PC-3 (cell line): ENCODE measurements around the gene RGS8. TPM values are rescaled to one million over a fixed set of nuclear protein-coding genes. Genes with fewer than 3 reads are reported as not detected.

ENCODE experiments used
- ATAC-seq: fragments of 200-7000 bp; cut with Tn5 transposase; 2 replicates; pipeline ENCODE4 v1.9.1; 2020; ENCODE audit warnings: mild to moderate bottlenecking, moderate library complexity
- BruUV-seq: library from RNA; stranded (reverse); fragments of 400-500 nt; replicated peaks from 2 replicates; lab custom pipeline; 2021; lab: Mats Ljungman, UMichigan
- CTCF ChIA-PET: fragments of 300-600 bp; sonication (Branson Sonifier 250); formaldehyde crosslinking; loops from one replicate; lab custom pipeline; 2022; ENCODE audit warnings: antibody characterized with exemption; lab: Charles Lee
- POLR2A ChIA-PET: fragments of 300-600 bp; sonication (Branson Sonifier 250); formaldehyde crosslinking; loops from one replicate; lab custom pipeline; 2022; ENCODE audit warnings: antibody characterized with exemption; ENCODE audit not compliant: unreplicated experiment; lab: Charles Lee
- DNase-seq: peaks from one replicate; pipeline ENCODE4 v3.0.0-alpha.2; 2015
- H2AFZ ChIP-seq: fragments of 300-600 bp; sonication (generic); 2 replicates; pipeline ENCODE4 v1.6.0; 2016; ENCODE audit warnings: antibody characterized with exemption, low read length
- H3F3A ChIP-seq: fragments of 300-600 bp; sonication (generic); one replicate; pipeline ENCODE4 v1.6.0; 2017; ENCODE audit warnings: antibody characterized with exemption, low read length, control low read depth, mild to moderate bottlenecking; ENCODE audit not compliant: unreplicated experiment
- H3K27ac ChIP-seq: fragments of 300-600 bp; sonication (generic); 2 replicates; pipeline ENCODE4 v1.5.1; 2016; ENCODE audit warnings: mild to moderate bottlenecking, low read length
- H3K27me3 ChIP-seq: fragments of 300-600 bp; sonication (generic); 2 replicates; pipeline ENCODE4 v1.6.1; 2016; ENCODE audit warnings: low read length, mixed read lengths
- H3K36me3 ChIP-seq: fragments of 300-600 bp; sonication (generic); 2 replicates; pipeline ENCODE4 v1.6.1; 2016; ENCODE audit warnings: low read depth, mixed run types, low read length, mixed read lengths
- H3K4me1 ChIP-seq: fragments of 300-600 bp; sonication (generic); 2 replicates; pipeline ENCODE4 v1.5.1; 2016; ENCODE audit warnings: low read length; ENCODE audit not compliant: insufficient read depth
- H3K4me2 ChIP-seq: fragments of 300-600 bp; sonication (generic); 2 replicates; pipeline ENCODE4 v1.6.0; 2016; ENCODE audit warnings: low read length
- H3K4me3 ChIP-seq: fragments of 300-600 bp; sonication (generic); 2 replicates; pipeline ENCODE4 v1.5.1; 2016; ENCODE audit warnings: mild to moderate bottlenecking, low read length, mixed read lengths
- H3K79me2 ChIP-seq: fragments of 300-600 bp; sonication (generic); 2 replicates; pipeline ENCODE4 v1.6.1; 2017; ENCODE audit warnings: low read length, mixed read lengths
- H3K9ac ChIP-seq: fragments of 300-600 bp; sonication (generic); 2 replicates; pipeline ENCODE4 v1.6.0; 2016; ENCODE audit warnings: mild to moderate bottlenecking, low read length
- H3K9me2 ChIP-seq: fragments of 300-600 bp; sonication (generic); replicated peaks from 2 replicates; pipeline ENCODE4 v1.6.1; 2016; ENCODE audit warnings: mixed run types, low read length, mixed read lengths
- H3K9me3 ChIP-seq: fragments of 300-600 bp; sonication (generic); 2 replicates; pipeline ENCODE4 v1.6.1; 2016; ENCODE audit warnings: low read length, mixed read lengths
- H4K20me1 ChIP-seq: fragments of 300-600 bp; sonication (generic); 2 replicates; pipeline ENCODE4 v1.6.1; 2016; ENCODE audit warnings: low read length, mixed read lengths
- EZH2 ChIP-seq: fragments of 300-600 bp; sonication (generic); IDR thresholded peaks from one replicate; pipeline ENCODE4 v1.6.1; 2017; ENCODE audit warnings: antibody characterized with exemption, mild to moderate bottlenecking, low read length; ENCODE audit not compliant: unreplicated experiment
- EZH2phosphoT487 ChIP-seq: fragments of 300-600 bp; sonication (generic); IDR thresholded peaks from 2 replicates; pipeline ENCODE4 v1.6.1; 2018; ENCODE audit warnings: mild to moderate bottlenecking, antibody characterized with exemption, low read length, borderline replicate concordance
- intact Hi-C: fragments of 100-400 bp; cut with micrococcal nuclease; formaldehyde crosslinking; loops from 2 replicates; pipeline ENCODE4 v1.9.0; 2023
- total RNA-seq: library from RNA; depleted of rRNA; stranded (reverse); fragments of >200 nt; gene quantifications from 2 replicates; pipeline ENCODE4 v1.2.3, GENCODE V29; 2014
- TF ChIP-seq, protein P1 (sequence below): fragments of 300-600 bp; sonication (generic); conservative IDR thresholded peaks from 2 replicates; pipeline ENCODE4 v1.5.1; 2017; ENCODE audit warnings: antibody characterized with exemption, low read depth, mild to moderate bottlenecking, low read length

Gene RGS8
- total RNA-seq, 1 experiment from 2014 or later: not detected

DNA sequence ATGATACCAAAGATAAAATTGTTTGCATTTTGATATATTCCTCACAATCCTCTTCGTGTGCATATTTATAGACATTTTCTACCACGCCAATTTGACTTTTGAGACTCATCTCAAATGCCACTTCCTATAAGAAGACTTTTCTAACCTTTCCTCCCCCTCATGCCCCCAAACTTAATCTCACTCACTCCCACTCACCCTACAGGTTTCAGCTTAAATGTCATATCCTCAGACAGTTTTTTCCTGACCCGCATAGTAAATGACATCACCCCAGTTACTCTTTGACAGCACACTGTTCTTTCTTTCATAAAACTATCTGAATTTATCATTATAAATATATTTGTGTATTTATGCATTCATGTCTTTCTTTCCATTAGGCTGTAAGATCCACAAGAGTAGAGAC is 29.6 kb upstream of the RGS8 start:
- Histone ChIP-seq H3K9ac (no peak overlapping the region), H3K27ac (no peak overlapping the region), H3K4me3 (no peak overlapping the region), H3F3A (no peaks in the 10 kb centered on the region), H3K4me1 (peaks cover 7% of the 10 kb centered on the region; the same call in 1 of the 2 replicates), H3K9me2 (no peaks in the 10 kb centered on the region), H3K9me3 (no peaks in the 10 kb centered on the region), H3K79me2 (no peaks in the 10 kb centered on the region), H4K20me1 (no peaks in the 10 kb centered on the region), H2AFZ (no peak overlapping the region), H3K27me3 (no peaks in the 10 kb centered on the region), H3K4me2 (no peak overlapping the region), H3K36me3 (no peaks in the 10 kb centered on the region)
- intact Hi-C loops: no loop called here
- no peak for ATAC-seq
- CTCF ChIA-PET: no interaction called here
- POLR2A ChIA-PET: no interaction called here
- TF ChIP-seq EZH2: no peak
- TF ChIP-seq, protein P1, sequence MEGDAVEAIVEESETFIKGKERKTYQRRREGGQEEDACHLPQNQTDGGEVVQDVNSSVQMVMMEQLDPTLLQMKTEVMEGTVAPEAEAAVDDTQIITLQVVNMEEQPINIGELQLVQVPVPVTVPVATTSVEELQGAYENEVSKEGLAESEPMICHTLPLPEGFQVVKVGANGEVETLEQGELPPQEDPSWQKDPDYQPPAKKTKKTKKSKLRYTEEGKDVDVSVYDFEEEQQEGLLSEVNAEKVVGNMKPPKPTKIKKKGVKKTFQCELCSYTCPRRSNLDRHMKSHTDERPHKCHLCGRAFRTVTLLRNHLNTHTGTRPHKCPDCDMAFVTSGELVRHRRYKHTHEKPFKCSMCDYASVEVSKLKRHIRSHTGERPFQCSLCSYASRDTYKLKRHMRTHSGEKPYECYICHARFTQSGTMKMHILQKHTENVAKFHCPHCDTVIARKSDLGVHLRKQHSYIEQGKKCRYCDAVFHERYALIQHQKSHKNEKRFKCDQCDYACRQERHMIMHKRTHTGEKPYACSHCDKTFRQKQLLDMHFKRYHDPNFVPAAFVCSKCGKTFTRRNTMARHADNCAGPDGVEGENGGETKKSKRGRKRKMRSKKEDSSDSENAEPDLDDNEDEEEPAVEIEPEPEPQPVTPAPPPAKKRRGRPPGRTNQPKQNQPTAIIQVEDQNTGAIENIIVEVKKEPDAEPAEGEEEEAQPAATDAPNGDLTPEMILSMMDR: no peak
- no peak for TF ChIP-seq EZH2phosphoT487
- no TSS peak for BruUV-seq
- DNase-seq: no peak

DNA sequence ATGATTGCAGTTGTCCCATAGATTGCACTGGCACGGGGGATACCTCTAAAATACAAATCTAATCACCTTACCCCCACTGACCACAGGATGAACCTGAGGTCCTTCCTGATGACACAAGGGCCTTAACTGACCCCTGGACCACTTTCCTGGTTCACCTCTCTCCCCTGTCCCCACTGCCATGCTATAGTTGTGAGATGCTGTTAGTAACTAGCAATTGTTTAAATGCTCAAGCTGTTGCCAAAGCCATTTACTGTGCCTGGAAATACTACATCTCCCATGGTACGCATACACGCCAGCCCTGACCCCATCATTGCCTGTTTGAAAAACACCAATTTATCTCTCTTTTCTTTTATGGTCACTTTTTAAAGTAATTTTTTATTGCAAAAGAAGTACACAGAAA is 29.1 kb upstream of the RGS8 start:
- CTCF ChIA-PET: no interaction called here
- Histone ChIP-seq H3K36me3 (no peaks in the 10 kb centered on the region), H3K27ac (no peak overlapping the region)

DNA sequence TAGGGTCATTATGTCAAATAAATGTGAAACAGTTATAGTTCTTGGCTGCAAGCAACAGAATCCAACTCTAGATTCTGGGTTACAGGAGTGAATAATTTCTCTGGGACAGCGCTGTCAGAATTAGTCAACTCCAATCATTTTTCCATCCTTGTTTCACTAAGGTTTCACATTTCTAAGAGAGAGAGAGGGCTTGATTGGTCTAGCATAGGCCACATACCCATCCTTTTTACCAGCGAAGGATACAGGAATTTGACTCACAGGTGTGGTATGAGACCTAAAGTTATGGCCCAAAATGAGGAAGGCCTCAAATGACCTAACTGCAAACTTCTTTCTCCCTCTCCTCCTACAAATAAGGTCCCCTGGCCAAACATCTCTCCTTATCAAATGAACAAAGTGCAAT is 25.5 kb upstream of the RGS8 start:
- H3K4me1 ChIP-seq: peaks cover 7% of the 10 kb centered on the region; the same call in 1 of the 2 replicates
- no peaks in the 10 kb centered on the region for H3K9me2 ChIP-seq
- H3K27me3 ChIP-seq: no peaks in the 10 kb centered on the region
- H2AFZ ChIP-seq: no peak overlapping the region
- intact Hi-C loops: no loop called here
- no peaks in the 10 kb centered on the region for H3K79me2 ChIP-seq
- H4K20me1 ChIP-seq: no peaks in the 10 kb centered on the region
- H3K9me3 ChIP-seq: no peaks in the 10 kb centered on the region
- no peak for ATAC-seq
- no TSS peak for BruUV-seq
- no peak overlapping the region for H3K27ac ChIP-seq
- CTCF ChIA-PET: no interaction called here
- DNase-seq: peak; percentile 51
- no peak overlapping the region for H3K9ac ChIP-seq
- TF ChIP-seq EZH2 (no peak), EZH2phosphoT487 (no peak)
- TF ChIP-seq, protein P1: no peak
- H3F3A ChIP-seq: no peaks in the 10 kb centered on the region
- POLR2A ChIA-PET: no interaction called here
- no peak overlapping the region for H3K4me2 ChIP-seq
- H3K36me3 ChIP-seq: no peaks in the 10 kb centered on the region
- no peak overlapping the region for H3K4me3 ChIP-seq

More for the DNA sequence above, 29.1 kb upstream of the RGS8 start:
- TF ChIP-seq, protein P1: no peak
- TF ChIP-seq EZH2phosphoT487: no peak
- no peak for TF ChIP-seq EZH2
- intact Hi-C loops: no loop called here
- peaks cover 7% of the 10 kb centered on the region; the same call in 1 of the 2 replicates for H3K4me1 ChIP-seq
- no peaks in the 10 kb centered on the region for H4K20me1 ChIP-seq
- no peak overlapping the region for H3K4me3 ChIP-seq
- H3K9me3 ChIP-seq: no peaks in the 10 kb centered on the region
- no peaks in the 10 kb centered on the region for H3K27me3 ChIP-seq
- POLR2A ChIA-PET: no interaction called here
- H3K9me2 ChIP-seq: no peaks in the 10 kb centered on the region
- ATAC-seq: no peak
- no peaks in the 10 kb centered on the region for H3K79me2 ChIP-seq
- H3K4me2 ChIP-seq: no peak overlapping the region
- H2AFZ ChIP-seq: no peak overlapping the region
- BruUV-seq: no TSS peak
- H3F3A ChIP-seq: no peaks in the 10 kb centered on the region
- no peak overlapping the region for H3K9ac ChIP-seq
- DNase-seq: no peak
